Epithelial cell of proximal tubule (primary cell): ENCODE results near the gene NCF2. TPM values are rescaled to one million over a fixed set of nuclear protein-coding genes. Genes with fewer than 3 reads are reported as not detected.

Experiments used
- DNase-seq: peaks from one replicate; pipeline ENCODE4 v3.0.0-alpha.2; 2011; ENCODE audit warnings: low read depth
- H3K4me3 ChIP-seq: 2 replicates; pipeline ENCODE4 v1.5.1; 2011; ENCODE audit warnings: low read depth, mild to moderate bottlenecking, low read length
- total RNA-seq: library from RNA; depleted of rRNA; stranded (reverse); fragments of >200 nt; gene quantifications from 2 replicates; pipeline ENCODE4 v1.2.3, GENCODE V29; 2015
- TF ChIP-seq, protein P1 (sequence below): conservative IDR thresholded peaks from 2 replicates; pipeline ENCODE4 v1.5.1; 2012; ENCODE audit warnings: low read depth, mild to moderate bottlenecking, low read length

The NCF2 gene
- total RNA-seq, 1 donor from 2014 or later = 25.6 TPM

DNA sequence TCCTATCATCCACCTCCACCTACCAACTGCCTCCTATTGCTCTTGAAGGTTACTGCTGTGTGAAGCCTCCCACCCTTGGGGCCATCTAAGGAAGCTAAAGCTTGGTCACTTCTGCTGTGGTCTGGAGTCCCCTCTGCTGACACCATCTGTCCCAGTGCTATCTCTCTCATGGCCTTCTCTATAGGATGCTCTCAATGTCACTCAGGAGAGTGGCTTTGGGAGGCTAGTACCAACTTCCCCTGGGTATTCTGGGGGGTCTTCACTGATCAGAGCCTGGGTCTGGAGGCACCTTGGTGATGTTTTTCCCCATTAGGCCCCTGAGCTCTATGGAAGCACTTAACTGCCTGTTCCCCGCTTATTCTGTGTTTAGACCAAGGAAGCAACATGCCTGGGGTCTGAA, 12.3 kb upstream of the NCF2 start:
- TF ChIP-seq, protein P1, sequence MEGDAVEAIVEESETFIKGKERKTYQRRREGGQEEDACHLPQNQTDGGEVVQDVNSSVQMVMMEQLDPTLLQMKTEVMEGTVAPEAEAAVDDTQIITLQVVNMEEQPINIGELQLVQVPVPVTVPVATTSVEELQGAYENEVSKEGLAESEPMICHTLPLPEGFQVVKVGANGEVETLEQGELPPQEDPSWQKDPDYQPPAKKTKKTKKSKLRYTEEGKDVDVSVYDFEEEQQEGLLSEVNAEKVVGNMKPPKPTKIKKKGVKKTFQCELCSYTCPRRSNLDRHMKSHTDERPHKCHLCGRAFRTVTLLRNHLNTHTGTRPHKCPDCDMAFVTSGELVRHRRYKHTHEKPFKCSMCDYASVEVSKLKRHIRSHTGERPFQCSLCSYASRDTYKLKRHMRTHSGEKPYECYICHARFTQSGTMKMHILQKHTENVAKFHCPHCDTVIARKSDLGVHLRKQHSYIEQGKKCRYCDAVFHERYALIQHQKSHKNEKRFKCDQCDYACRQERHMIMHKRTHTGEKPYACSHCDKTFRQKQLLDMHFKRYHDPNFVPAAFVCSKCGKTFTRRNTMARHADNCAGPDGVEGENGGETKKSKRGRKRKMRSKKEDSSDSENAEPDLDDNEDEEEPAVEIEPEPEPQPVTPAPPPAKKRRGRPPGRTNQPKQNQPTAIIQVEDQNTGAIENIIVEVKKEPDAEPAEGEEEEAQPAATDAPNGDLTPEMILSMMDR = no peak
- H3K4me3 ChIP-seq = no peak overlapping the region
- no peak for DNase-seq

DNA sequence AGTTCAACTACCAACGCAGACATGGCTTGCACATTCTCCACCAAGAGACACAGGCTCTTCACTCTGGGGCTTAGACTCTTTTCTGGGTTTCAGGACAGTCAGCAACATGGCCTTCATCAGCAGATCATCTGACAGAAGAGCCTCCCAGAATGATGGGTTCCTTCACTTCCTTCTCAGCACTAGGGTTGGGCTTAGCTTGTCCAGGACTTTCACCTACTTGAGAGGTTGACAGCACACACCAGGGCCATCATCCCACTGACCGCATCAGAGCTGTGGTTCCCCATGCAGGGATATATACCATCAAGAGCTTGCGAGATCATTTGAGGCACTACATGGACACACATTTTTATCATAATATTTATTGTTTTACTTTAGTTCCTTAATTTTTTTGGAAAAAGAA, 10.4 kb upstream of the NCF2 start:
- DNase-seq = no peak
- no peak overlapping the region for H3K4me3 ChIP-seq
- TF ChIP-seq, protein P1 = no peak

DNA sequence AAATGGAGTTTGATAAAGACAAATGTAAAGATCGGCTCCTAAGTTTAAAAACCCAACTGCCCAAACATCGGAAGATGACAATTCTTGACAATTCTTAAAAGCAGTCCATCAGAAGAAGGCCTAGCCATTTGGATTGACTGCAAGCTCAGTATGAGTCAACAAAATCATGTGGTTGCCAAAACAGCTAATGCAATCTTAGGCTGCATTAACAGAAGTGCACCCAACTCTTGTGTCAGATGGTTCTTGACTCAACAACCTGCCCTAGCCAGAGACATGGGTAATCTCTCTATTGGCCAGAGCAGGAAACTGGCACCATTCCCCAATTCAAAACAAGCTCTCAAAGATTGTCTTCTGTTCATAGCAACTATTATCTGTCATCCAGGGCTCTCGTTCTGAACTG, 9.9 kb upstream of the NCF2 start:
- H3K4me3 ChIP-seq = no peak overlapping the region
- peak; percentile 69 for DNase-seq
- TF ChIP-seq, protein P1 = no peak

DNA sequence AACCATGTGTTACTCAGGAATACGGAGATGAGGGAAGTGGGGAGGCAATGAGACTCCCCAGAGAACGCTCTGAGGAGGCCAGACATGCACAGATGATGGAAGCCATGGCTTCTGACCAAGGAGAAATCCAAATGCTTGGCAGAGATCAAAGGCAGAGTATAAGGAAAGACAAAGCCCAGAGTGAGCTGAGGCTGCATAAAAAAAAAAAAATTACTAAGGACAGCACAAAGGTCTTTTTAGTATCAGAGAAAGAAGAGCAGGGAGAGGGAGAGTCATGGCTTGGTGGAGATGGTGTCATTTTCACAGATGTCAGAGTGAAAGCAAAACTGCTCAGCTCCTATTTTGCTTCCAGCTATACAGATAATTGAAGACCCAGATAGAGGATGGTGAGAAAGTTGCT, 8.1 kb upstream of the NCF2 start:
- DNase-seq = no peak
- TF ChIP-seq, protein P1 = no peak
- no peak overlapping the region for H3K4me3 ChIP-seq

DNA sequence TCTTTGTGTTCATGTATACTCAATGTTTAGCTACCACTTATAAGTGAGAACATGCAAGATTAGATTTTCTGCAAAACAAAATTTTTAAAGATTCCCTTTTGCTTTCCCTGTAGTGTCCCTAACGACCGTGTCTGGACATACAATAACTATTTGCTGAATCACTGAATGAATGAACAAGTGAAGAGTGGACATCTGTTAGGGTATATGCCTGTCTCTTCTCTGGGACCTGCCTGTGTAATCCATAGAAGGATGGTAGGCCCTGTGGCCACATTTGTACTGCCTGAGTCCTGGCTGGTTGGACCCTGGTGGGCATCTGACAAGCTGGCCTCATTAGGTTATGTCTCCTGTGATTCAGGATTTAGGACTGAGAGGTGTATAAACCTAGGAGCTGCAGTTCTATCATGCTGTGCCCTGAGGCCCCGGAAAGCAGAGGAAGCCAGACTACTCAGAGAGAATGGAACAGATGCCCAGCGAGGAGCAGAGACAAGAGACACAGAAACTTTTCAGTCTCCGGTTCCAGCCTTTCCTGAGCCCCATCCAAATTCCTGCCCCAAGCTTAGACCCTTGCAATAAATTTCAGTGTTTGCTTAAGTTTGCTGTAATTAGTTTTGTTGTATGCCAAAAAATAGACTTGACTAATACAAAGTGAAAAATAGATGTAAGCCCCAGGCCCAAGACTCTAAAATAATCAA, 7.5 kb upstream of the NCF2 start:
- H3K4me3 ChIP-seq = no peak overlapping the region
- DNase-seq = no peak
- TF ChIP-seq, protein P1 = no peak

DNA sequence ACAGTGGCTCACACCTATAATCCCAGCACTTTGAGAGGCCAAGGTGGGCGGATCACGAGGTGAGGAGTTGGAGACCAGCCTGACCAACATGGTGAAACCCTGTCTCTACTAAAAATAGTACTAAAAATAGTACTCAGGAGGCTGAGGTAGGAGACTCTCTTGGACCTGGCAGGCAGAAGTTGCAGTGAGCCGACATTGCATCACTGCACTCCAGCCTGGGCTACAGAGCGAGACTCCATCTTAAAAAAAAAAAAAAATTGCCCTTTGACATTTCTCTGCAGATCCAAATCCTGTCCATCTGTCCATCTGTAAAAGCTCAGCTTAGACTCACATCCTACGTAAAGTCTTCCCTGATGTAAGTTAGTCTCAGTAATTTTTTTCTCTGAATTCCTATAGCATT, 6.2 kb upstream of the NCF2 start:
- TF ChIP-seq, protein P1 = no peak
- DNase-seq = no peak
- no peak overlapping the region for H3K4me3 ChIP-seq

DNA sequence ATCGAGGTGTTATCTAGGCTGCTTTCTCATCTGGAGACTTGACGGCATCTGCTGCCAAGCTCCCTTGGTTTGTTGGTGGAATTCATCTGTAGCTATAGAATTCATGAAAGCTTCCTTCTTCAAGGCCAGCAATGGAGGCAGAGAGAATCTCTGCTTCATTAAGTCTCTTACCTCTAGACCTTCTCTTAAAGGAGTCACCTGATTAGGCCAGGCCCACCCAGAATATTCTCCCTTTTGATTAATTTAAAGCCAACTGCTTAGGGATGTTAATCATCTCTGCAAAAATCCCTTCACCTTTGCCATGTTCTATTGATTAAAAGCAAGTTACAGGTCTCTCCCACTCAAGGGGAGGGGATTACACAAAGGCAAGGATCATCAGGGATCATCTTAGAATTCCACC, 5.3 kb upstream of the NCF2 start:
- no peak for DNase-seq
- TF ChIP-seq, protein P1 = no peak
- no peak overlapping the region for H3K4me3 ChIP-seq
